ENCODE measurements around the gene KCND1. TPM values are rescaled to one million over a fixed set of nuclear protein-coding genes. Genes with fewer than 3 reads are reported as not detected.

Gene KCND1
- total RNA-seq, 4 donors from 2014 or later = 1.9 to 11.3 (median 3.7) TPM

- no peak for TF ChIP-seq CTCF (IDR thresholded peaks at IDR 0.05)
- ATAC-seq (ENCODE audit: low FRiP score) (no peak), DNase-seq (ENCODE audit: low spot score) (no peak)
Observed at GRCh38 chrX:48919360-48919841, 52.2 kb downstream of the KCND1 start.

GRCh38 chrX:48918643-48919340, 52.9 kb downstream of the KCND1 start, which contains the start of gene PIM2:
PIM2 (minus strand) TSS chrX:48919024; CDS start chrX:48918834, 190 bp downstream.
- ATAC-seq (ENCODE audit: low FRiP score) = peak; percentile 81
- TF ChIP-seq CTCF (IDR thresholded peaks at IDR 0.05) = no peak

GRCh38 chrX:48918301-48918642, 53.4 kb downstream of the KCND1 start:
- DNase-seq (ENCODE audit: low spot score) (no peak), ATAC-seq (ENCODE audit: low FRiP score) (no peak)
- no peak for TF ChIP-seq CTCF (IDR thresholded peaks at IDR 0.05)

More at GRCh38 chrX:48918643-48919340, 52.9 kb downstream of the KCND1 start, which contains the start of gene PIM2:
- DNase-seq (ENCODE audit: low spot score) = peak; percentile 46

GRCh38 chrX:48917139-48918001, 54.3 kb downstream of the KCND1 start:
- peak in 1 of 3 donors; percentile 29 for TF ChIP-seq CTCF (IDR thresholded peaks at IDR 0.05)
- peak; percentile 87 for DNase-seq (ENCODE audit: low spot score)
- ATAC-seq (ENCODE audit: low FRiP score) = peak; percentile 81

GRCh38 chrX:48914593-48915493, 56.8 kb downstream of the KCND1 start:
- no peak for TF ChIP-seq CTCF (IDR thresholded peaks at IDR 0.05)
- no peak for DNase-seq (ENCODE audit: low spot score)
- no peak for ATAC-seq (ENCODE audit: low FRiP score)

GRCh38 chrX:48913605-48914366, 57.9 kb downstream of the KCND1 start:
- DNase-seq (ENCODE audit: low spot score) = no peak
- no peak for ATAC-seq (ENCODE audit: low FRiP score)
- no peak for TF ChIP-seq CTCF (IDR thresholded peaks at IDR 0.05)
